ENCODE results near the gene OSMR.

Gene OSMR

DNA sequence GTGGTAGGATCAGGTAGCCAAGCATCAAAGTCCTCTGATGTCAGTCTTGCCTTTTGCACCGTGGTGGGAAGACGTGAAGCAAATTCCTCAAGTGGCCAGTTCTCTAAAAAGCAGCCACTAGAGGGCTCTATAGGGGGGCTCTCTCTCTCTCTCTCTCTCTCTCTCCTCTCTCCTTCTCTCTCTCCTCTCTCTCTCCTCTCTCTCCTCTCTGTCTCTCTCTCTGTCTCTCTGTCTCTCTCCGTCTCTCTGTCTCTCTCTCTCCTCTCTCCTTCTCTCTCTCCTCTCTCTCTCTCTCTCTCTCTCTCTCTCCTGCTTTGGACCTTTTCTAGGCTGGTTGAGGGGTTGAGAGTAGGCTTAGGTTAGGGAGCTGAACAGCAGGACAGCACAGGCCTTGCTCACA lies 13.9 kb upstream of the OSMR start:
- TF ChIP-seq, protein P1, sequence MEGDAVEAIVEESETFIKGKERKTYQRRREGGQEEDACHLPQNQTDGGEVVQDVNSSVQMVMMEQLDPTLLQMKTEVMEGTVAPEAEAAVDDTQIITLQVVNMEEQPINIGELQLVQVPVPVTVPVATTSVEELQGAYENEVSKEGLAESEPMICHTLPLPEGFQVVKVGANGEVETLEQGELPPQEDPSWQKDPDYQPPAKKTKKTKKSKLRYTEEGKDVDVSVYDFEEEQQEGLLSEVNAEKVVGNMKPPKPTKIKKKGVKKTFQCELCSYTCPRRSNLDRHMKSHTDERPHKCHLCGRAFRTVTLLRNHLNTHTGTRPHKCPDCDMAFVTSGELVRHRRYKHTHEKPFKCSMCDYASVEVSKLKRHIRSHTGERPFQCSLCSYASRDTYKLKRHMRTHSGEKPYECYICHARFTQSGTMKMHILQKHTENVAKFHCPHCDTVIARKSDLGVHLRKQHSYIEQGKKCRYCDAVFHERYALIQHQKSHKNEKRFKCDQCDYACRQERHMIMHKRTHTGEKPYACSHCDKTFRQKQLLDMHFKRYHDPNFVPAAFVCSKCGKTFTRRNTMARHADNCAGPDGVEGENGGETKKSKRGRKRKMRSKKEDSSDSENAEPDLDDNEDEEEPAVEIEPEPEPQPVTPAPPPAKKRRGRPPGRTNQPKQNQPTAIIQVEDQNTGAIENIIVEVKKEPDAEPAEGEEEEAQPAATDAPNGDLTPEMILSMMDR (IDR thresholded peaks at IDR 0.05; ENCODE audit: extremely low read depth, missing control alignments): peak; percentile 46
- DNase-seq (ENCODE audit: low spot score): peak; percentile 47

DNA sequence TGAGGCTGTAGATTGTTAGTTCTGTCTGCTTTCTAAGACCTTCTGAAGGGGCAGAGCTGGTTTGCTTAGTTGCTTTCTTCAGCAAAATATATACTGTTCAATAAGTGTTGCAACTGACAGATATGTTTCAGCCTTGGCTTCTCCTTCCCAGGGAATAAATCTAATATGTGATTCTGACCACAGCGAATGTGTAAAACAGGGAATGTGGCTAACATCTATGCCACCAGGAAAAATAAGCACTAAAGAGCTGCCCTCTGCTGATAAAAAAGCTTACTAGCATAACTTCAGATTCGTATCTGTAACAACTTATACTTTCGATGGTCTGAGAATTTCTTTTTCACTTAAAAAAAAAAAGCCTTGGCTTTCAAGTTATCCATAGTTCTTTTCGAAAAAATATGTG lies 13.0 kb upstream of the OSMR start:
- no peak for DNase-seq (ENCODE audit: low spot score)
- TF ChIP-seq, protein P1 (IDR thresholded peaks at IDR 0.05; ENCODE audit: extremely low read depth, missing control alignments): no peak

DNA sequence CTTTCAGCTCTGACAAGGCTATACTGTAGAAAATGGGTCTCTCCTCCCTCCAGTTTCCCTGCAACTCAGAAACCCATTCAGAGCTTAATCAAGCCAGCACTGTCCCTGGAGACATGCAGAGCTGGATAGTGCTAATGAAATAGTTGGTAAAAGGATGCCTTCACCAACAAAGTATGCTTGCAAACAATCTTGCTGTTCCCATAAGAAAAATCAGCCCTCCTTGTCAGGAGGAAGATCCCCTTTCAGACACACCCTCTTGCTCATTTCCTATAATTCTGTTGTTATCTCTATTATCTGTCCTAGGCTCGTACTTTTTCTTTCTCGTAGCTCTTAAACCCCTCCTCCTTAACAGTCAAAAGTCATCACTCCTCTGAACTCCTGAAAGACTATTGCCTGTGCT lies 9.9 kb upstream of the OSMR start:
- DNase-seq (ENCODE audit: low spot score): no peak
- TF ChIP-seq, protein P1 (IDR thresholded peaks at IDR 0.05; ENCODE audit: extremely low read depth, missing control alignments): no peak

DNA sequence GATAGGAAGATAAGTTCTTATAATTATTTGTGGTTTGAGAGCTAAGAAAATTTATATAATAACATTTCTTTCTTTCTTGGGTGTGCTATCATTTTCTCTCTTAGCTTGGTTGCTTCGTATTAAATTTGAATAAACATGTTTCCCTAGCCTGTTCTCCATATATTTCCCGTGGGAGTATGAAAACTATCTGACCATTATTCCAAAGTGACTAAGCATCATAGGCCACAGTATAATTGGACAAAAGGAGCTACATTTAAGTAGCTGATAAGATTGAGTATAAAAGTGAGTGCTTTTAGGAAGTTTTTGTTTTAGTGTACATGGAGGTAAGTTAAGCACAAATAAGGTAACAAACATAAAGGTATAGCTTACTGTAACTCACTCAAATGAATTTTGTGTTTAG lies 8.4 kb upstream of the OSMR start:
- DNase-seq (ENCODE audit: low spot score): no peak
- TF ChIP-seq, protein P1 (IDR thresholded peaks at IDR 0.05; ENCODE audit: extremely low read depth, missing control alignments): no peak

DNA sequence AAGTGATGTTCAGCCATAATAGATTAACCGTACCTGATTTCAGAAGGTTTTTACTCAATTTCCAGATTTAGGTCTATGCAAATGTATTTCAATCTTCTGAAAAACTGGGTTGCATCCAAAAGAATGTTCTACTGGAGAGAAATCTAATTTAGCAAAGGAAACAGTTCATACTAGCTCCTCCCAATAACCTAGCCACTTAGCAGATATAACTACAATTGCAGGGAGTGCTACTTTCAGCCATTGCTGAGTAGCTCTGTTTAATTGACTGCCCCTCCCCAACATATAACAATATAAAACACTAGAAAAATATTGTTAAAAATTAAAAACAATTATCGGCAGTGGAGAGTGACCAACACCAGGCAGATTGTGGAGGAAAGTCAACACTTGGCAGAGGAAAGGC lies 7.9 kb upstream of the OSMR start:
- DNase-seq (ENCODE audit: low spot score): no peak
- TF ChIP-seq, protein P1 (IDR thresholded peaks at IDR 0.05; ENCODE audit: extremely low read depth, missing control alignments): no peak

DNA sequence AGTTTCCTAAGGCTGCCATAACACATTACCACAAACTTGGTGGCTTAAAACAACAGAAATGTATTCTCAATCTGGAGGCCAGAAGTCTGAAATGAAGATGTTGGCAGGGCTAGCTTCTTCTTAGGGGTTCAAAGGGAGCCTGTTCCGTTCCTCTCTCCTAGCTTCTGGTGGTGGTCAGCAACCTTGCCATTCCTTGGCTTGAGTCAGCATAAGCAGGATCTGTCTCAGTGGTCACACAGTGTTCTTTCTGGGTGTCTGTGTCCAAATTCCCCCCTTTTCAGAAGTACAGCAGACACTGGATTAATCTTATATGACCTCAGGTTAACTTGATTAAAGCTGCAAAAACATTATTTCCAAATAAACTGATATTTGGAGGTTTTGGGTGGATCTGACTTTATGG lies 2.1 kb upstream of the OSMR start:
- TF ChIP-seq, protein P1 (IDR thresholded peaks at IDR 0.05; ENCODE audit: extremely low read depth, missing control alignments): no peak
- DNase-seq (ENCODE audit: low spot score): no peak

DNA sequence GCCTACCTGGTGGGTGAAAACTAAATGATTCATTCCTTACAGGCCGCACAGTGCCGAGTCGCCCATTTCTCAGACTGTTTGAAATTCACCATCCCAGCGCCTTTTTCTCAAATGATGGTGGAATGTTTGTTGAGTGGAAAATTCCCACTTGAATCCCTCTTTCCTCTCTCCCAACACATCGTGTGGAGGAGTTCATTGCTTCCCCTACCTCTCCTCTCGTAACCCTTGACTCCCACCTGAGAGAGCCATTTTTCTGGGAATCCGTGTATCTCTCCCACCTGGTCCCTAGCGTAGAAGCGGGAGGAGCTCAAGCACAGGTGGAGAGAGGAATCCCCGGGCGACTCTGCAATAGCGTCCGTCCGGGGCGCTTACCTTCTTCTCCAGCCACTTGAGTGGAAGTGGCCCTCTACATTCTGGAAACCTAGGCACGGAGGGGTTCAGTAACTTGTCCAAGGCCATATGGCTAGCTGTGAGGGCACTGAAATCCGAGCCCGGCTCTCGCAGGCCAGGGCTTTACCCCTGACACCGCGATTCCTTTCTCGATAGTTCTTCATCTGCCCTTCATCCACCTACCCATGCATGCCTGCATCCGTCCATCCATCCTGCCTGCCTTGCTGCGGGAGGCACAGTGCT lies 683 bp downstream of the OSMR start:
- no peak for DNase-seq (ENCODE audit: low spot score)

More for the DNA sequence above, 683 bp downstream of the OSMR start:
- TF ChIP-seq, protein P1 (IDR thresholded peaks at IDR 0.05; ENCODE audit: extremely low read depth, missing control alignments): no peak

All from GM20000 (cell line).